HG02571 (cell line): ENCODE results near the gene DDX41.

Source experiments
- ATAC-seq: cut with Tn5 transposase; IDR thresholded peaks from one replicate; pipeline ENCODE4 v1.9.1; 2021; ENCODE audit warnings: mild to moderate bottlenecking, moderate library complexity; ENCODE audit not compliant: unreplicated experiment

DDX41 gene

GRCh38 chr5:177469750-177470525, 46.8 kb downstream of the DDX41 start:
- ATAC-seq = no peak

GRCh38 chr5:177468685-177469628, 47.8 kb downstream of the DDX41 start:
- ATAC-seq = no peak

GRCh38 chr5:177468329-177468684, 48.5 kb downstream of the DDX41 start:
- ATAC-seq = no peak

GRCh38 chr5:177467436-177467835, 49.3 kb downstream of the DDX41 start:
- ATAC-seq = no peak

- ATAC-seq = no peak
Observed at GRCh38 chr5:177466861-177467260, 49.9 kb downstream of the DDX41 start.

GRCh38 chr5:177465044-177465443, 51.7 kb downstream of the DDX41 start:
- no peak for ATAC-seq

- no peak for ATAC-seq
Observed at GRCh38 chr5:177462021-177462670, 54.6 kb downstream of the DDX41 start.
